ENCODE measurements around the gene PLA2G4B. TPM values are rescaled to one million over a fixed set of nuclear protein-coding genes. Genes with fewer than 3 reads are reported as not detected.

The PLA2G4B gene
- total RNA-seq, 1 donor from 2014 or later: 6.7 TPM

DNA sequence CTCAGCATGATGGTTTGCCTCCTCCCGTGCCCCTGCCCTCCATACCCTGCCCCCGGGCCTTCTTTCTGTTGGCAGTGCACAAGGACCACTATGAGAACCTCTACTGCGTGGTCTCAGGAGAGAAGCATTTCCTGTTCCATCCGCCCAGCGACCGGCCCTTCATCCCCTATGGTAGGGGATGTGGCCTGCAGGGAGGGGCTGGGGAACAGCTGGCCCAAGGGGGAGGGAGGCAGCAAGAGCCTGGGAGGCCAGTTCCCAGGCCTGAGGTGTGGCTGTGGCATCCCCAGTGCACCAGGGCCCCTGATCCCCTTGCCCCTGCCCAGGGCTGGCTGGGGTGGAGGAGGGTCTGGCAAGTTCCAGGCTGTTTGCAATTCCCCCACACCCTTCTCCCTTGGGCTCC is 2.6 kb upstream of the PLA2G4B start:
- Mint-ChIP-seq H3K4me3 (no peak overlapping the region), H3K9me3 (no peaks in the 10 kb centered on the region), H3K27ac (no peak overlapping the region), H3K27me3 (ENCODE audit: insufficient read depth) (no peaks in the 10 kb centered on the region), H3K36me3 (ENCODE audit: low read depth) (peaks cover 9% of the 10 kb centered on the region), H3K4me1 (ENCODE audit: low read depth) (peaks cover 21% of the 10 kb centered on the region)
- intact Hi-C loops (cut with micrococcal nuclease): no loop called here
- DNase-seq (ENCODE audit: low spot score): no peak

GRCh38 chr15:41836713-41837454 is 1.8 kb upstream of the PLA2G4B start:
- DNase-seq (ENCODE audit: low spot score): no peak
- H3K27ac Mint-ChIP-seq: no peak overlapping the region
- intact Hi-C loops (cut with micrococcal nuclease): no loop called here
- H3K27me3 Mint-ChIP-seq (ENCODE audit: insufficient read depth): no peaks in the 10 kb centered on the region
- peaks cover 13% of the 10 kb centered on the region for H3K4me1 Mint-ChIP-seq (ENCODE audit: low read depth)
- no peak overlapping the region for H3K4me3 Mint-ChIP-seq
- H3K36me3 Mint-ChIP-seq (ENCODE audit: low read depth): peaks cover 9% of the 10 kb centered on the region
- H3K9me3 Mint-ChIP-seq: no peaks in the 10 kb centered on the region

GRCh38 chr15:41839781-41840491 is 1.3 kb downstream of the PLA2G4B start:
- Mint-ChIP-seq H3K27ac (no peak overlapping the region), H3K36me3 (ENCODE audit: low read depth) (peaks cover 4% of the 10 kb centered on the region), H3K4me1 (ENCODE audit: low read depth) (no peaks in the 10 kb centered on the region), H3K4me3 (no peak overlapping the region), H3K9me3 (no peaks in the 10 kb centered on the region), H3K27me3 (ENCODE audit: insufficient read depth) (no peaks in the 10 kb centered on the region)
- intact Hi-C loops (cut with micrococcal nuclease): no loop called here
- DNase-seq (ENCODE audit: low spot score): no peak

- H3K27me3 Mint-ChIP-seq (ENCODE audit: insufficient read depth): no peaks in the 10 kb centered on the region
- intact Hi-C loops (cut with micrococcal nuclease): no loop called here
- DNase-seq (ENCODE audit: low spot score): no peak
- no peak overlapping the region for H3K27ac Mint-ChIP-seq
- no peak overlapping the region for H3K4me3 Mint-ChIP-seq
- H3K36me3 Mint-ChIP-seq (ENCODE audit: low read depth): peaks cover 4% of the 10 kb centered on the region
- no peaks in the 10 kb centered on the region for H3K9me3 Mint-ChIP-seq
- H3K4me1 Mint-ChIP-seq (ENCODE audit: low read depth): no peaks in the 10 kb centered on the region
Observed at GRCh38 chr15:41840673-41841072, 2.0 kb downstream of the PLA2G4B start.

- no peak overlapping the region for H3K4me3 Mint-ChIP-seq
- no peak for DNase-seq (ENCODE audit: low spot score)
- no peaks in the 10 kb centered on the region for H3K9me3 Mint-ChIP-seq
- peaks cover 4% of the 10 kb centered on the region for H3K36me3 Mint-ChIP-seq (ENCODE audit: low read depth)
- H3K4me1 Mint-ChIP-seq (ENCODE audit: low read depth): no peaks in the 10 kb centered on the region
- no peaks in the 10 kb centered on the region for H3K27me3 Mint-ChIP-seq (ENCODE audit: insufficient read depth)
- no peak overlapping the region for H3K27ac Mint-ChIP-seq
- intact Hi-C loops (cut with micrococcal nuclease): no loop called here
Observed at GRCh38 chr15:41841131-41841530, 2.5 kb downstream of the PLA2G4B start.

GRCh38 chr15:41842229-41842628 is 3.6 kb downstream of the PLA2G4B start:
- no peaks in the 10 kb centered on the region for H3K9me3 Mint-ChIP-seq

DNA sequence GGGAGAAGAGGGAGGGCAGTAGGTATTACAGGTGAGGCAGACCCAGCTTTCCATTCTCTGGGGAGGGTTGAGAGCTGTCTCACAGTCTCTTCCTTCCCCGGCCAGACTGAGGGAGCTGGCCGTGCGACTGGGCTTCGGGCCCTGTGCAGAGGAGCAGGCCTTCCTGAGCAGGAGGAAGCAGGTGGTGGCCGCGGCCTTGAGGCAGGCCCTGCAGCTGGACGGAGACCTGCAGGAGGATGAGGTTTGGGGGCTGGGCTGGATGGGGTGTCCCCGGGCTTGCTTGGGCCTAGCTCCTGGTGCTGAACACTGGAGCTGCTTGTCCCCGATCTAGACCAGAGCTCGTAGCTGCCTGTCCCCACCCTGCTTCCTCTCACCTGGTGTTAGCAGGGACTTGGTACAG is 4.9 kb downstream of the PLA2G4B start:
- intact Hi-C loops (cut with micrococcal nuclease): no loop called here
- Mint-ChIP-seq H3K27me3 (ENCODE audit: insufficient read depth) (peaks cover 1% of the 10 kb centered on the region), H3K9me3 (no peaks in the 10 kb centered on the region), H3K4me3 (no peak overlapping the region), H3K4me1 (ENCODE audit: low read depth) (peaks cover 5% of the 10 kb centered on the region), H3K36me3 (ENCODE audit: low read depth) (peaks cover 8% of the 10 kb centered on the region), H3K27ac (no peak overlapping the region)
- DNase-seq (ENCODE audit: low spot score): no peak

More at GRCh38 chr15:41842229-41842628, 3.6 kb downstream of the PLA2G4B start:
- intact Hi-C loops (cut with micrococcal nuclease): no loop called here
- Mint-ChIP-seq H3K36me3 (ENCODE audit: low read depth) (peaks cover 4% of the 10 kb centered on the region), H3K4me1 (ENCODE audit: low read depth) (no peaks in the 10 kb centered on the region), H3K27me3 (ENCODE audit: insufficient read depth) (peaks cover 1% of the 10 kb centered on the region), H3K27ac (no peak overlapping the region), H3K4me3 (no peak overlapping the region)
- DNase-seq (ENCODE audit: low spot score): no peak

DNA sequence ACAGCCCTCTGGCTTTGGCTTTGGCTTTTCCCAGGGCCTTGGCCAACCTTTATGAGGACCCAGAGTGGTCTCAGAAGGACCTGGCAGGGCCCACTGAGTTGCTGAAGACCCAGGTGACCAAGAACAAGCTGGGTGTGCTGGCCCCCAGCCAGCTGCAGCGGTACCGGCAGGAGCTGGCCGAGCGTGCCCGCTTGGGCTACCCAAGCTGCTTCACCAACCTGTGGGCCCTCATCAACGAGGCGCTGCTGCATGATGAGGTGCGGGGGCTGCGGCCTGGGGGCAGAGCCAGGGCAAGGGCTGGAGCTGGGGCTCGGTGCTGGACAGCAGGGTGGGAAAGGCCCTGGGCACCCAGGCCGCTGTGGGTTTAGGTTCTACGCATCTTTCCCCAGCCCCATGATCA is 6.2 kb downstream of the PLA2G4B start:
- intact Hi-C loops (cut with micrococcal nuclease): no loop called here
- H3K4me1 Mint-ChIP-seq (ENCODE audit: low read depth): peaks cover 7% of the 10 kb centered on the region
- no peak for DNase-seq (ENCODE audit: low spot score)
- no peak overlapping the region for H3K27ac Mint-ChIP-seq
- H3K9me3 Mint-ChIP-seq: no peaks in the 10 kb centered on the region
- H3K27me3 Mint-ChIP-seq (ENCODE audit: insufficient read depth): peaks cover 3% of the 10 kb centered on the region
- H3K4me3 Mint-ChIP-seq: no peak overlapping the region
- peaks cover 8% of the 10 kb centered on the region for H3K36me3 Mint-ChIP-seq (ENCODE audit: low read depth)

DNA sequence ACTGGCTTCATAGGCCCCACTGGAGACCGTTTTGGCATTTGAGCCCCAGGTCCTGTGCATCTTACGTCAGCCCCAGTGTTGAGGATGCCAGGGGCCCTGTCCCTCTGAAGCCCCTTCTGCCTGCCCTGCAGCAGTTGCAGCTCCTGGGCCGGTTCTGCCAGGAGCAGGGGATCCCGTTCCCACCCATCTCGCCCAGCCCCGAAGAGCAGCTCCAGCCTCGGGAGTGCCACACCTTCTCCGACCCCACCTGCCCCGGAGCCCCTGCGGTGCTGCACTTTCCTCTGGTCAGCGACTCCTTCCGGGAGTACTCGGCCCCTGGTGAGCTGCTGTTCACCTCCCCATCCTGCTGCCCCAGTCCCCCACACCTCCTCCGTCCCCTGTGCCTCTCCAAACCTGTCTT is 8.6 kb downstream of the PLA2G4B start:
- H3K9me3 Mint-ChIP-seq: no peaks in the 10 kb centered on the region
- H3K27me3 Mint-ChIP-seq (ENCODE audit: insufficient read depth): peaks cover 3% of the 10 kb centered on the region
- H3K4me1 Mint-ChIP-seq (ENCODE audit: low read depth): peaks cover 7% of the 10 kb centered on the region
- H3K36me3 Mint-ChIP-seq (ENCODE audit: low read depth): peaks cover 8% of the 10 kb centered on the region
- no peak for DNase-seq (ENCODE audit: low spot score)
- no peak overlapping the region for H3K27ac Mint-ChIP-seq
- H3K4me3 Mint-ChIP-seq: no peak overlapping the region
- intact Hi-C loops (cut with micrococcal nuclease): no loop called here

DNA sequence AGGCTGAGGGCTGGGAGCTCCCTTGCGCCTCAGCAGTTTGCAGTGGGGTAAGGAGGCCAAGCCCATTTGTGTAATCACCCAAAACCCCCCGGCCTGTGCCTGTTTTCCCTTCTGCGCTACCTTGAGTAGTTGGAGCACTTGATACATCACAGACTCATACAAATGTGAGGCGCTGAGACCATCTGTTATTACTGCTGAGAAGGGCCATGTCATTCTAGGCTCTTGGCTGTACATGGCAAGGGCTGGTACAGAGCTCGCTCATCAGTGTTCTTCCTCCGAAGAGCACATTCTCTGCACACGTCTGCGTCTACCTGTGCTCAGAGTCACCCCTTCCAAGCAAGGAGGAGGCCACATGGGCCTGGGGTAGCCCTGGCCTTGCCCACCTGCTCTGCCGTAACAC is 9.3 kb downstream of the PLA2G4B start:
- Mint-ChIP-seq H3K36me3 (ENCODE audit: low read depth) (peaks cover 6% of the 10 kb centered on the region), H3K4me1 (ENCODE audit: low read depth) (peaks cover 7% of the 10 kb centered on the region), H3K4me3 (no peak overlapping the region), H3K27me3 (ENCODE audit: insufficient read depth) (peaks cover 3% of the 10 kb centered on the region), H3K27ac (no peak overlapping the region), H3K9me3 (no peaks in the 10 kb centered on the region)
- intact Hi-C loops (cut with micrococcal nuclease): no loop called here
- no peak for DNase-seq (ENCODE audit: low spot score)

DNA sequence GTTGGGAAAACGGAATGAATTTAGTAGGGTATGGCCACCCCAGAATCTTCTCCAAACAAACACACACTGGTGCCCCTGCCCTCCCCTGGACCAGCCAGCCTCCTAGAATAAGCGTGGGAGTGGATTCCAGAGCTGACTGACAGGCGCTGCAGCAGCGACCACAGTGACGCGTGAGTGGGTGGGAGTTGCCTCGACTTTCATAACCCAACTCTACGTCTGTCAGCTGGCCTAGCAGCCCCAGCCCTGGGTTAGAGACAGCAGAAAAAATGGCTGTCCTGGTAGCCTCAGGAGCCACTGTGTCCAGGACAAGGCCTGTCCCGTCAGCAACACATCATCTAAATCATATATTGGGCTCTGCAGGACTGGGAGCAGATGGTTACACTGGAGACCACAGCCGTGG is 10.0 kb downstream of the PLA2G4B start:
- H3K4me3 Mint-ChIP-seq: no peak overlapping the region
- intact Hi-C loops (cut with micrococcal nuclease): no loop called here
- no peaks in the 10 kb centered on the region for H3K9me3 Mint-ChIP-seq
- peaks cover 7% of the 10 kb centered on the region for H3K4me1 Mint-ChIP-seq (ENCODE audit: low read depth)
- H3K27me3 Mint-ChIP-seq (ENCODE audit: insufficient read depth): peaks cover 3% of the 10 kb centered on the region
- no peak for DNase-seq (ENCODE audit: low spot score)
- peaks cover 6% of the 10 kb centered on the region for H3K36me3 Mint-ChIP-seq (ENCODE audit: low read depth)
- H3K27ac Mint-ChIP-seq: no peak overlapping the region

DNA sequence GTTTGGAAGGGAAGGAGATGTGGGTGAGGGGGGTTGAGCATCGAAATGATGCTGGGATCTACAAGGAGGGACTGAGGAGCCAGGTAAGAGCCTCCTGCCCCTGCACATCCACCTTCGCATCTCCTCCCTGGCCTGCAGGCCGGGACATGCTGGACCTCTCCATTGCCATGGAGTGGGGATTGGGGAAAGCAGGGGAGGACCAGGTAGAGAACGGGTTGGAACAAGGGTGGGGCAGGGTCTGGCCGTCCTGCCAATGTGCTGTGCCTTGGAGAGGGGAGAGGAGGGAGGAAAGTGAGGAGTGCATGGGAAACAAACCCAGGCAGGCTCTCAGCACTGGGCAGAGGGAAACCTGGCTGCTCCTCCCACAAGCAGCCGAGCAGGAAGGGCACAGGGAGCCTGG is 10.6 kb downstream of the PLA2G4B start:
- DNase-seq (ENCODE audit: low spot score): no peak
- Mint-ChIP-seq H3K27ac (no peak overlapping the region), H3K27me3 (ENCODE audit: insufficient read depth) (peaks cover 3% of the 10 kb centered on the region), H3K4me3 (no peak overlapping the region), H3K4me1 (ENCODE audit: low read depth) (peaks cover 7% of the 10 kb centered on the region), H3K9me3 (no peaks in the 10 kb centered on the region), H3K36me3 (ENCODE audit: low read depth) (peaks cover 6% of the 10 kb centered on the region)
- intact Hi-C loops (cut with micrococcal nuclease): no loop called here

- H3K27ac Mint-ChIP-seq: no peak overlapping the region
- H3K27me3 Mint-ChIP-seq (ENCODE audit: insufficient read depth): peaks cover 3% of the 10 kb centered on the region
- intact Hi-C loops (cut with micrococcal nuclease): no loop called here
- peaks cover 6% of the 10 kb centered on the region for H3K36me3 Mint-ChIP-seq (ENCODE audit: low read depth)
- no peak overlapping the region for H3K4me3 Mint-ChIP-seq
- no peak for DNase-seq (ENCODE audit: low spot score)
- H3K4me1 Mint-ChIP-seq (ENCODE audit: low read depth): peaks cover 7% of the 10 kb centered on the region
- H3K9me3 Mint-ChIP-seq: no peaks in the 10 kb centered on the region
Observed at GRCh38 chr15:41849861-41850260, 11.2 kb downstream of the PLA2G4B start.
